ENCODE data around the gene LTBP4.

The LTBP4 gene

GRCh38 chr19:40597329-40597838, 3.8 kb upstream of the LTBP4 start:
- no peak for DNase-seq

GRCh38 chr19:40598121-40598917, 2.9 kb upstream of the LTBP4 start:
- DNase-seq = peak; percentile 61 to 77 (median 70)

- DNase-seq = no peak
These were observed 2.3 kb upstream of the LTBP4 start for GRCh38 chr19:40598918-40599307.

- no peak for DNase-seq
These were observed 1.8 kb upstream of the LTBP4 start for GRCh38 chr19:40599331-40599901.

- DNase-seq = no peak
These were observed 1.1 kb upstream of the LTBP4 start for GRCh38 chr19:40599902-40600569.

GRCh38 chr19:40600570-40601133, 517 bp upstream of the LTBP4 start:
- no peak for DNase-seq

- no peak for DNase-seq
These were observed 1.9 kb downstream of the LTBP4 start for GRCh38 chr19:40603071-40603388.

GRCh38 chr19:40603389-40604170, 2.4 kb downstream of the LTBP4 start:
- DNase-seq = peak; percentile 59 to 90 (median 84)

GRCh38 chr19:40604171-40604646, 3.0 kb downstream of the LTBP4 start:
- no peak for DNase-seq

- DNase-seq = no peak
These were observed 3.6 kb downstream of the LTBP4 start for GRCh38 chr19:40604647-40605215.

GRCh38 chr19:40605216-40605971, 4.2 kb downstream of the LTBP4 start:
- DNase-seq = peak; percentile 31 to 76 (median 57)

GRCh38 chr19:40607311-40608239, 6.4 kb downstream of the LTBP4 start:
- no peak for DNase-seq

GRCh38 chr19:40608240-40608621, 7.1 kb downstream of the LTBP4 start:
- no peak for DNase-seq

GRCh38 chr19:40608957-40609356, 7.8 kb downstream of the LTBP4 start:
- no peak for DNase-seq

- peak; percentile 74 to 85 (median 80) for DNase-seq
These were observed 8.6 kb downstream of the LTBP4 start for GRCh38 chr19:40609561-40610395.

GRCh38 chr19:40610396-40611064, 9.4 kb downstream of the LTBP4 start:
- DNase-seq = peak in 3 of 4 experiments; percentile 36 to 58 (median 55)

GRCh38 chr19:40611096-40611495, 9.9 kb downstream of the LTBP4 start:
- no peak for DNase-seq

GRCh38 chr19:40611900-40612698, 10.9 kb downstream of the LTBP4 start:
- no peak for DNase-seq

Measured in activated naive CD4-positive, alpha-beta T cell (primary cell).